GM12878 (cell line): ENCODE data around the gene DYNLL2. TPM values are rescaled to one million over a fixed set of nuclear protein-coding genes. Genes with fewer than 3 reads are reported as not detected.

Source experiments
- ATAC-seq: fragments of 200-7000 bp; cut with Tn5 transposase; 3 replicates; pipeline ENCODE4 v1.9.1; 2020; ENCODE audit warnings: mild to moderate bottlenecking, moderate library complexity
- BruUV-seq: library from RNA; stranded (reverse); fragments of 400-500 nt; replicated peaks from 2 replicates; lab custom pipeline; 2021; lab: Mats Ljungman, UMichigan
- CTCF ChIA-PET: fragments of 300-600 bp; sonication (Branson Sonifier 250); formaldehyde crosslinking; extraction: SDS; loops from one replicate; lab custom pipeline; 2021; ENCODE audit warnings: inconsistent platforms; lab: Yijun Ruan, JAX
- POLR2A ChIA-PET: fragments of 350-600 bp; formaldehyde crosslinking; extraction: SDS; loops from one replicate; lab custom pipeline; 2021; ENCODE audit warnings: inconsistent platforms; lab: Charles Lee
- RAD21 ChIA-PET: fragments of 300-600 bp; sonication (Branson Sonifier 250); formaldehyde crosslinking; loops from one replicate; lab custom pipeline; 2023; ENCODE audit warnings: antibody characterized with exemption; ENCODE audit not compliant: unreplicated experiment; lab: Charles Lee
- SMC1A ChIA-PET: fragments of 300-600 bp; sonication (Branson Sonifier 250); formaldehyde crosslinking; loops from one replicate; lab custom pipeline; 2023; ENCODE audit not compliant: unreplicated experiment, uncharacterized antibody; lab: Charles Lee
- DNase-seq: peaks from one replicate; pipeline ENCODE4 v3.0.0-alpha.2; 2011; ENCODE audit warnings: low read depth, low spot score
- FAIRE-seq: peaks from 3 replicates; lab custom pipeline; 2011; peaks lifted over from hg19 to GRCh38; lab: Jason Lieb, UNC
- H2AFZ ChIP-seq: 2 replicates; pipeline ENCODE4 v1.6.0; 2011; ENCODE audit warnings: low read depth, low read length, control low read depth; ENCODE audit not compliant: control insufficient read depth
- H3K27ac ChIP-seq: 2 replicates; pipeline ENCODE4 v1.5.1; 2011; ENCODE audit warnings: control low read depth; ENCODE audit not compliant: control insufficient read depth, insufficient read depth
- H3K27me3 ChIP-seq, 2 experiments: replicated peaks in 1 of 2; 2 replicates each; pipeline versions ENCODE4 v1.6.0 to v1.6.1; 2011; ENCODE audit warnings: low read length in 1 of 2; ENCODE audit not compliant: control insufficient read depth in 2 of 2, insufficient read depth in 2 of 2
- H3K36me3 ChIP-seq, 2 experiments: 2 replicates each; pipeline ENCODE4 v1.5.1; 2011; ENCODE audit warnings: low read length in 1 of 2; ENCODE audit not compliant: control insufficient read depth in 2 of 2, insufficient read depth in 2 of 2
- H3K4me1 ChIP-seq: 2 replicates; pipeline ENCODE4 v1.6.1; 2011; ENCODE audit warnings: mild to moderate bottlenecking, low read length, moderate library complexity, mixed read lengths; ENCODE audit not compliant: control insufficient read depth, insufficient read depth
- H3K4me2 ChIP-seq: 2 replicates; pipeline ENCODE4 v1.6.0; 2011; ENCODE audit warnings: control low read depth; ENCODE audit not compliant: control insufficient read depth, insufficient read depth
- H3K4me3 ChIP-seq: fragments of 200-600 bp; sonication (generic); 2 replicates; pipeline ENCODE4 v1.5.1; 2016
- H3K79me2 ChIP-seq: 2 replicates; pipeline ENCODE4 v1.6.0; 2011; ENCODE audit warnings: low read length; ENCODE audit not compliant: control insufficient read depth, insufficient read depth
- H3K9ac ChIP-seq: 2 replicates; pipeline ENCODE4 v1.8.0; 2011; ENCODE audit warnings: low read length, control low read depth, mixed read lengths; ENCODE audit not compliant: control insufficient read depth, insufficient read depth
- H3K9me3 ChIP-seq: replicated peaks from 3 replicates; pipeline ENCODE4 v1.5.1; 2011; ENCODE audit warnings: mild to moderate bottlenecking, low read length; ENCODE audit not compliant: control insufficient read depth, insufficient read depth
- H4K20me1 ChIP-seq: 2 replicates; pipeline ENCODE4 v1.6.0; 2011; ENCODE audit not compliant: control insufficient read depth, insufficient read depth
- BCLAF1 ChIP-seq: fragments of 450-650 bp; IDR thresholded peaks from 2 replicates; pipeline ENCODE4 v1.6.1; 2017; ENCODE audit warnings: antibody characterized with exemption, mild to moderate bottlenecking, moderate library complexity
- EGR1 ChIP-seq, 2 experiments: IDR thresholded peaks; 1 replicate in 1 of 2; 2 replicates in 1 of 2; pipeline ENCODE4 v1.6.1; 2011 to 2012; ENCODE audit warnings: low read depth in 2 of 2, low read length in 2 of 2, borderline replicate concordance in 1 of 2, mild to moderate bottlenecking in 1 of 2, moderate library complexity in 1 of 2
- GATAD2B ChIP-seq: fragments of 450-650 bp; conservative IDR thresholded peaks from 2 replicates; pipeline ENCODE4 v1.6.1; 2017; ENCODE audit warnings: low read depth, mild to moderate bottlenecking, moderate library complexity
- MLLT1 ChIP-seq: fragments of 450-650 bp; IDR thresholded peaks from 2 replicates; pipeline ENCODE4 v1.6.1; 2016; ENCODE audit warnings: mild to moderate bottlenecking
- NFXL1 ChIP-seq: fragments of 450-650 bp; IDR thresholded peaks from 2 replicates; pipeline ENCODE4 v1.6.1; 2017; ENCODE audit warnings: antibody characterized with exemption, mild to moderate bottlenecking, borderline replicate concordance
- NR2C1 ChIP-seq: fragments of 450-650 bp; IDR thresholded peaks from 2 replicates; pipeline ENCODE4 v1.6.1; 2017; ENCODE audit warnings: antibody characterized with exemption, mild to moderate bottlenecking, moderate library complexity
- PBX3 ChIP-seq: IDR thresholded peaks from 2 replicates; pipeline ENCODE4 v1.6.1; 2011; ENCODE audit warnings: mild to moderate bottlenecking, low read depth, low read length, moderate library complexity; ENCODE audit not compliant: insufficient replicate concordance
- POLR2AphosphoS5 ChIP-seq: IDR thresholded peaks from 2 replicates; pipeline ENCODE4 v1.6.1; 2011; ENCODE audit warnings: mild to moderate bottlenecking, low read length, inconsistent platforms
- RELA ChIP-seq: fragments of 450-650 bp; IDR thresholded peaks from 2 replicates; pipeline ENCODE4 v1.8.0; 2014; ENCODE audit warnings: borderline replicate concordance; ENCODE audit not compliant: partially characterized antibody
- SMAD5 ChIP-seq: IDR thresholded peaks from 2 replicates; pipeline ENCODE4 v1.6.1; 2016; ENCODE audit warnings: antibody characterized with exemption, low read depth
- USF1 ChIP-seq: IDR thresholded peaks from 2 replicates; pipeline ENCODE4 v1.6.1; 2011; ENCODE audit warnings: borderline replicate concordance, low read depth, mild to moderate bottlenecking, moderate library complexity, mixed read lengths, low read length; ENCODE audit not compliant: insufficient read depth; ENCODE audit errors: extremely low read length
- ZNF687 ChIP-seq: fragments of 450-650 bp; IDR thresholded peaks from 2 replicates; pipeline ENCODE4 v1.6.1; 2017; ENCODE audit warnings: mild to moderate bottlenecking, moderate library complexity
- ZSCAN29 ChIP-seq: fragments of 450-650 bp; IDR thresholded peaks from 2 replicates; pipeline ENCODE4 v1.6.1; 2017; ENCODE audit warnings: mild to moderate bottlenecking, moderate library complexity
- ZZZ3 ChIP-seq: IDR thresholded peaks from 2 replicates; pipeline ENCODE4 v1.6.1; 2011; ENCODE audit warnings: low read depth; ENCODE audit not compliant: control insufficient read depth, insufficient read length
- WGBS: methylation state at CpG from one replicate; pipeline ENCODE4 v1.1.6; 2016; ENCODE audit warnings: low lambda C conversion rate; ENCODE audit not compliant: insufficient replicate concordance, insufficient coverage; ENCODE audit errors: missing lambda C conversion rate; 5-methylcytosine and 5-hydroxymethylcytosine counted together
- in situ Hi-C: fragments of 300-500 bp; cut with MboI; formaldehyde crosslinking; loops from 9 replicates; pipeline ENCODE4 v1.14.3; 2018; ENCODE audit warnings: mixed read lengths
- intact Hi-C: fragments of 100-400 bp; cut with micrococcal nuclease; formaldehyde crosslinking; loops from one replicate; pipeline ENCODE4 v1.14.2; 2022; ENCODE audit not compliant: unreplicated experiment
- polyA plus RNA-seq, 11 experiments: library from polyadenylated mRNA; depleted of rRNA in 4 of 11; unstranded in 6 of 11; stranded (reverse) in 5 of 11; fragments of >200 nt; fragmentation: Nextera tagmentation in 4 of 11; fragmentation: Illumina TruSeq in 1 of 11; extraction: Ambion mirVana in 4 of 11; extraction: Trizol in 1 of 11; gene quantifications; 1 replicate in 1 of 11; 2 replicates in 10 of 11; pipeline versions ENCODE4 v1.2.1 to v1.2.3, GENCODE V29; 2011 to 2016; ENCODE audit warnings: inconsistent platforms in 2 of 11, missing spikeins in 2 of 11, low read depth in 1 of 11
- total RNA-seq, 4 experiments: library from RNA; depleted of rRNA in 3 of 4; stranded (reverse); fragments of >200 nt in 3 of 4; fragmentation: Illumina TruSeq in 1 of 4; extraction: Trizol in 1 of 4; gene quantifications; 2 replicates each; pipeline versions ENCODE4 v1.2.1 to v1.2.3, GENCODE V29; 2013 to 2021

The DYNLL2 gene
- total and polyA plus RNA-seq, 10 of the 15 experiments (the other 5 are each of a cell fraction or from before 2014, with no cell fraction given): 0.62 to 19.2 (median 9.1) TPM

GRCh38 chr17:58127846-58128245 is 44.6 kb downstream of the DYNLL2 start:
- no peaks in the 10 kb centered on the region for H3K27me3 ChIP-seq
- FAIRE-seq (no peak), ATAC-seq (no peak), DNase-seq (no peak)
- ChIA-PET CTCF (no interaction called here), POLR2A (no interaction called here), RAD21 (no interaction called here), SMC1A (no interaction called here)
- no peaks in the 10 kb centered on the region for H3K4me1 ChIP-seq
- no peaks in the 10 kb centered on the region for H3K9me3 ChIP-seq
- intact Hi-C loops (no loop called here), in situ Hi-C loops (no loop called here)
- no peak overlapping the region for H3K9ac ChIP-seq
- no peak overlapping the region for H2AFZ ChIP-seq
- no peak overlapping the region for H3K4me2 ChIP-seq
- BruUV-seq: no TSS peak
- no peaks in the 10 kb centered on the region for H3K36me3 ChIP-seq
- no peaks in the 10 kb centered on the region for H4K20me1 ChIP-seq
- H3K27ac ChIP-seq: no peak overlapping the region
- no peak overlapping the region for H3K4me3 ChIP-seq
- 0% methylated on average over 1 of the region's 1 CpG for WGBS
- H3K79me2 ChIP-seq: no peaks in the 10 kb centered on the region
- TF ChIP-seq POLR2AphosphoS5 (no peak), USF1 (no peak), PBX3 (no peak), NFXL1 (no peak), ZZZ3 (no peak), SMAD5 (no peak), ZNF687 (no peak), RELA (no peak), MLLT1 (no peak), EGR1 (IDR thresholded peaks at IDR 0.05; ENCODE audit: borderline replicate concordance in 1 of 2, low read depth in 2 of 2, low read length in 2 of 2) (no peak), BCLAF1 (no peak), NR2C1 (no peak), ZSCAN29 (no peak), GATAD2B (no peak)
